Stimulated activated naive CD8-positive, alpha-beta T cell treated with anti-CD3 and anti-CD28 coated beads, Interleukin-15, Interleukin-2, amounts not matched to agents 100 U/mL and 50 U/mL, for 24 hours (primary cell): Measurements from ENCODE around the gene KLK13.

Experiments
- ATAC-seq: fragments of 150-1000 bp; cut with Tn5 transposase; one replicate; pipeline ENCODE4 v1.10.0; 2021
- DNase-seq: peaks from one replicate; pipeline ENCODE4 v3.0.0; 2021

KLK13 gene

GRCh38 chr19:51091895-51092873 lies 27.3 kb upstream of the KLK13 start:
- ATAC-seq (no peak), DNase-seq (no peak)

DNA sequence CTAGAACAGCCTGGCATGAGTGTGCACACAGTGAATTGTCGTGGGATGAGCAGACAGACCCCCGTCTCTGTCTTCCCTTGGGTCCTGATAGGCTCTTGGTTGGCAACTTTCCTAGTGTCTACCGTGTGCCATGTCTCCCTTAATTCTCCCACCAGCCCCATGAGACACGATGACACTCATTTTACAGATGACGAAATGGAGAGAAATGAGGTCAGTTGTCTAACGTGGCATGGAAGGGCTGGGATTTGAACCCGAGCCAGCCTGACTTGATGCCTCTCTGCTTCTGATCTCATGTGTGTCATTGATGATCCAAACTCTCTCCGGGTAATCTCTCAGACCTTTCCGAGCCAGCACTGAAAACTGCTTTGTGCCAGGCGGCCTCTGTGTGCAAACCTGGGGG lies 26.2 kb upstream of the KLK13 start:
- ATAC-seq: no peak
- DNase-seq: no peak

DNA sequence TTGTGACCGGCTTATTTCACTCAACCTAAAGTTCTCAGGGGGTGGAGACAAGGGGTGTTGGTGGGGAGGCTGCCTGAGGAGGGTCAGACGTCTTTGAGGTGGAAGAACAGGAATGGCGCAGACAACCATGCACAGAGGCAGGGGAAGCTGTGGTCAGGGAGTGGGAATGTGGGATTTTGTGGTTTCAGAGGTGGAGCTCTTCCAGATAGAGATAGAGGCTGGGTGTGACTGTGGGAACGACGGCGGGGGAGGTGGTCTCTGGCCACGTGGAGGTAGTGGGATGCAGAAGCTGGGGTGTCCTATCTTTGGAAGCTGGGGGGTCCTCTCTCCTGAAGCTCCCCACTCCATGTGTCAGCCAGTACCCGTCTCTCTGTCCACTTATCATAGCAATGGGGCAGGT lies 25.6 kb upstream of the KLK13 start:
- DNase-seq: no peak
- no peak for ATAC-seq

- no peak for DNase-seq
- no peak for ATAC-seq
Observed at GRCh38 chr19:51089786-51090185, 24.9 kb upstream of the KLK13 start.

DNA sequence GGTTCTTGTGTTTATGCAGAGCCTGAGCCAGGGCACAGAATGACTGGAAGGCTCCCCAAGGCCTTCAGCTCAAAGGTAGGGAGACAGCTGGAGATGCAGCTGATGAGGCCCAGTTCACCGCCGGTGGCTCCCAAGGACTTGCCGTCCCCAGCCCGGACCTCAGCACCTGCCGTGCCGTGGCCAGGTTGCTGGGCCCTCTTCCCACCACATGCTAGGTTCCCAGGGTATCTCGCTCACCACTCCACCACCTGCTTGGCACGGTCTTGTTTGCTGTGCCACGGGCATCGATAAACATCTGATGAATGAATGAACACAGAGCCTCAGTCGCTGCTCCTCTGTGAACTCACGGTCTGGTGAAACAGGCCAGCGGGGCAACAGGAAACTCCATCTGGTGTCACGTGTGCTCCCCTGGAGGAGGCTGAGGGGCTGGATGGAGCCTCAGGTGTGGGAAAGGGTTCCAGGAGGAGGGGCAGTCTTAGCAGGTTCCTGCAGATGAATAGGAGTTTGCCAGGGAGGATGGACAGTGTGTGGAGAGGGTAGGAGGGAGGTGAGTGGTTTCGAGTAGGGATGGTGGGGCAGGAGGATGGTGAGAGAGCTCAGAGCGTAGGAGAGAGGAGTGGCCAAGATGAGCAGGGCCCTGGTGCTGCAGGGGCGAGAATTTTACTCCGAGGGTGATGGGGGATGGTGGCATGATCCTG lies 21.4 kb upstream of the KLK13 start:
- ATAC-seq (no peak), DNase-seq (no peak)

- no peak for ATAC-seq
Observed at GRCh38 chr19:51084505-51084904, 19.6 kb upstream of the KLK13 start.

DNA sequence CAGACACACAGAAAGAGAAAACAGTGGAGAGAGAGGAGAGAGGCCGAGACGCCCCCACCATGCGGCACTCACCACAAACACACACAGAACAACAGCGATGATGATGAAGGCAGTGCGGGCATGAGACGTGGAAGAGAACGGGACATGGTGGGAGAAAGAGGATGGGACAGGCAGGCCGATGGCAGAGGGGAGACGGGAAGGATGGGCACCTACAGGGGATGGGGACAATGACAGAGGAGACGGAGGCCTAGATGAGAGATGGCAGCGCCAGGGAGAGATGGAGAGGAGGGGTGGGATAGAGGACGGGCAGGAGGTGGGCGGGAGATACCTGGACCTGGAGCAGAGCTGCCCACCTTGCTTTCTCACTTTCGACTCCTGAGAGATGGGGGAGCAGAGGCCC lies 18.9 kb upstream of the KLK13 start:
- ATAC-seq (no peak), DNase-seq (no peak)

More at GRCh38 chr19:51084505-51084904, 19.6 kb upstream of the KLK13 start:
- DNase-seq: no peak

DNA sequence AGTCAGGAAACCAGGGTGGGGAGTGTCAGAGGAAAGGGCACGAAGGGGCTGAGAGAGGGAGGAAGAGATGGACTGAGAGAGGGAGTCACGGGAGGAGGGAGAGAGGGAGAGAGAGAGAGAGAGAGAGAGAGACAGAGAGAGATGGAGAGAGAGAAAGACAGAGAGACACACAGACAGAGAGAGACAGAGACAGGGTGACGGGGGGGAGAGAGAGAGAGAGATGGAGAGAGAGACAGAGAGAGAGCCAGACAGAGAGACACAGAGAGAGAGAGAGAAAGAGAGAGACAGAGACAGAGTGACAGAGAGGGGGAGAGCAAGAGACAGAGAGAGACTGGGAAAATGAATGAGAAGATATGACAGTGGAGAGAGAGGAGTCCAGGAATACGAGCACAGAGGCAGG lies 18.3 kb upstream of the KLK13 start:
- DNase-seq: no peak
- no peak for ATAC-seq

- DNase-seq: no peak
Observed at GRCh38 chr19:51082611-51083010, 17.7 kb upstream of the KLK13 start, which contains the start of gene KLK14. Gene KLK14, minus strand, starts transcription at chr19:51082887. Its CDS starts 273 bp downstream, at chr19:51082614.

GRCh38 chr19:51081476-51081875 lies 16.6 kb upstream of the KLK13 start:
- ATAC-seq: no peak
- DNase-seq: no peak

More at GRCh38 chr19:51082611-51083010, 17.7 kb upstream of the KLK13 start, which contains the start of gene KLK14:
- no peak for ATAC-seq

DNA sequence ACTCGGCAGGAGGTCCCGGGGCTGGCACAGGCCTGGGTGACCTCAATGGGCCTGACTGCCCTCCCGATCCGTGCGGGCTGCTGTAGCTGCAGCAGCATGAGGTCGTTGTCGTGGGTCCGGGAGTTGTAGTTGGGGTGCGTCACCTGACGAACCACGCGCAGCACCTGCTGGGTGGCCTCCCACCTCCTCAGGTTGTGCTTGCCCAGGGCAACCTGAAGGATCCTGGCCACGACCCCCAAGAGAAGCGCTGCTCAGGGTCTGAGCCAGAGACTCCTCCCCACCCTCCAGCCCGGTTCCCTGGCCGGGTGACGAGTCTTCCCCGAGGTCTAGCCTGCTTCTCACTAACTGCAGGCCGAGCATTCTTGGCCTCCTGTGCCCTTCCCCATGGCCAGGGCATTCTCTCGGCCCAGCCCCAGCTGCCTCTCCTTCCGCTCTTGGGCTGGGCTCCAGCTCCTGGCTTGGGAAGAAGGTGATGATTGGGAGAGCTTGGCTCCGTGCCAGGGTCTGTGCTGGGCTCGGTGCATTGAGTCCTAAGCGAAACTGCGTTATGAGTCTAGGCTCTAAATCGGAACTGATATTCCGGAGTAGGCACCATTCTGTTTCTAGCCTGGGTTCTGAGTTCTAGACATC lies 14.7 kb upstream of the KLK13 start:
- no peak for ATAC-seq
- no peak for DNase-seq

DNA sequence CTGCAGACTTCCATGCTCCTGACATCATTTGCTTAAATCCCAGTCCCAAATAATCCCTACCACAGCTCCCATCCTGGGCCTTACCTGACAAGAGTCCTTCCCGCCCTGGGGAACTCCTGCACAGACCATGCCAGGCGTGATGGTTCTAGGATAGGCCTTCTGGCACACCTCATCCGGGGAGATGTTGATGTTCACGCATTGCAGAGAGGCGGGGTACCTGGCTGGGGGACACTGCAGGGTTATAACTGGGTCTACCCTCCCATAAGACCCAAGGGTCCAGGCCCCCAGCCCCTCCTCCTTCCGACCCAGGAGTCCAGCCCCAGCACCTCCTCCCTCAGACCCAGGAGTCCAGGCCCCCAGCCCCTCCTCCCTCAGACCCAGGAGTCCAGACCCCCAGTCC lies 13.8 kb upstream of the KLK13 start:
- DNase-seq (no peak), ATAC-seq (no peak)

DNA sequence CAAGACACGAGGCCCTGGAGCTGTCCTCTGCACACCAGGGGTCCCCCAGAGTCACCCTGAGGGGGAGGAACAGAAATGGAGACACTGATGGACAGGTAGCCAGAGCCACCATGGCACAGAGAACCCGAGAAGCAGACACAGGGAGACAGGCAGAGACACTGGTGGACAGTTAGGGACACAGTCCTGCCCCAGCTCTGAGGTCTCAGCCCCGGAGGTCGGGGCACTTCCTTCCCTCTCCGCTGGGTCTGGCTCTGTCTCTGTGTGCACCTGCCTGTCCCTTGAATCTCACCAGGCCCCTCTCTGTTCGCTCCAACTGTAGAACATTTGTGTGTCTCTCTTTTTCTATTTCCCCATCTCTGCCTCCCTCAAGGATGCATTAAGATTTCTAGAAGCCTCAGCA lies 13.2 kb upstream of the KLK13 start:
- ATAC-seq: no peak
- DNase-seq: no peak

GRCh38 chr19:51076631-51077213 lies 11.8 kb upstream of the KLK13 start:
- DNase-seq: no peak
- no peak for ATAC-seq

DNA sequence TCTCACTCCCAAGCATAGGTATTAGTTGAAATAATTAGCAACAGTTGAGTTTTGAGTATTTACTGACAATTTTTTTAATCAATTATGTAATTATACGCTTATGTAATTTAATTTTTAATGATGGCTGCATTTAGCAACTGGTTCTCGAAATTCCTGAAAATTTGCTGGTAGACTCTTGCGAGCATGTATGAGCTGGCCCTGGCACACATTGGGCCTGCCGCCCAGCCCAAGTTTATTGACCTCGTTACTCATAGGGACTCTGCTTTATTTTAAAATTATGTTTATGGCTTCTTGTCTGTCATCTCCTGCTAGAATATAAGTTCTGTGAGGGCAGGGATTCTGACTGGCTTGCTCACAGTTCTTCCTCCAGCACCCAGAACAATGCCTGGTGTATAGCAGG lies 11.1 kb upstream of the KLK13 start:
- ATAC-seq (no peak), DNase-seq (no peak)

DNA sequence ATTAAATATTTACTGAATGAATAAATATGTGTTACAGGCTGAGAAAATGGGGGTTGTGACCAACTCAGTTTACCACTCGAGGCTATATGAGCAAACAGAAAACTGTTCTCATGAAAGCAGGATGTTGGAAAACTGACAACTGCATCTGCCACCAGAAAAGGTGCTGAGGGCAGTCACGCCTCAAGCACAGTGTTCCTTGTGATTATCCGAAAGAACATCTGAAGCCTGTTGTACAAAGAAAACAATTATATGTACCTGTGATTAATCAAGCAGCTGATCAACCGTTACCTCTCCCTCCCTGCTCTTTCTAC lies 6.2 kb upstream of the KLK13 start:
- ATAC-seq (no peak), DNase-seq (no peak)

DNA sequence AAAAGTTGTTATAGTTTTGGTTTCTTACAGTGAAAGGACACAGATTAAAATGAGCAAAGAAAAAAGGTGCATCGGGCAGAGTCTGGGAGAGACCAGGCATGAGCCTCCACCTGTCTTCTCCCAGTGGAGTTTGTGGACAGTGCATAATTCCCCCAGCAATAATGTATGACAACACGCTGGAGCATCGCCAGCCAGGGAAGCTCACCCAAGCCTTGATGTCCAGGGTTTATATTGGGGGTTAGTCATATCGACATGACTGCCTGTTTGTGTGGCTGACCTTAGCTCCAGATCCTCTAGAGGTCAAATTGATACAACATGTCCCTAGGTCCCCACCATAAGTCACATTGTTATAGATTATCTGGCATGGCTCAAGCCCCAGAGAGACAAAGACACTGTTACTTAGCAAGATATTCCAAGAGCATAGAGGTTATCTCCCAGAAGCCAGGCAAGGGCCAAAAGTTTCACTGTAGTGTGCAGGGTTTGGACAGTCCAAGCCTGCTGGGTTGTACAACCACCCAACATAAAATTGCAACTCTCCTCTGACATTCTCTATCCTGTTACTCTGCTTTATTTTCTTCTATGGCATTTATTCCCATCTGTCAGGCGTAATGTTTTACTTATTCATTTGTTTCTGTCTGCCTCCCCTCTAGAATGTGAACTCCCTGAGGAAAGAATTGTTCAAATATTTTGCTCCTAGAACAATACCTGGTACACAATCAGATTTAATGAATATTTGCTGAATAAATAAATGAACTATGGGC lies 5.6 kb upstream of the KLK13 start:
- DNase-seq: no peak
- ATAC-seq: no peak

DNA sequence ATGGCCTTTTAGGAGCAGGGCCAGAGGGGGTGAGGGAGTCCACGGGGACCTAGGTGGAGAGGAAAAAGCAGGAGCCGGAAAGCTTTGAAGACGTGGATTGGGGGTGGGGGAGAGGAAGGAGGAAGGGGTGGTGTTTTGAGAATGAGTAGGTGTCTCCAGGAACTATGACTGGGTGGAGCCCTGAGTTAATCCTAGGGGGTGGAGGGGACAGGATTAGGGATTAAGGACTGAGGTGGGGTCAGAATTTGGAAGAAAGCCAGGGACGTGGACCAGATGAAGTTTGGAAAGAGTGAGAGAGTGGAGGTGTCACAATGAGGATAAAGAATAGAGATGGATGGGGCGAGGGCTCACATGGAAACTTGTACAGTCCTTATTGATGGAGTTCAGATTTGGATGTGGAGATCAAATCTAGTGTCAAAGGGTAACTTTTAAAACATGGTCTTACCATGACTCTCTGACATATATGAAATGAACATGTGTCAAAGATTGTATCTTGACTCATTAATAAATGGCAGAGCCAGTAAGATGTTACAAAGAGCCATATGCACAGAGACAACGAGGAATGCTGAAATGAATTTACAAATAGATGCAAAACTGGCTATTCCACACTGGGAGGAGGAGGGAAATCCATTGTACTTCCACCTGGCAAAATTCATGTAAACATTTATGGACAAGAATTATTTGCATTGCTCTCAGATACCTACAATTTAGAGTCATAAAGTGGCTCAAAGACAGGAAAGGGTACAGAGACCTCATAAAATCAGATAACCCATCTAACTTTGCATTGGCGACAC lies 1.7 kb upstream of the KLK13 start:
- DNase-seq (no peak), ATAC-seq (no peak)

- DNase-seq (no peak), ATAC-seq (no peak)
Observed at GRCh38 chr19:51065221-51065960, 499 bp upstream of the KLK13 start.

DNA sequence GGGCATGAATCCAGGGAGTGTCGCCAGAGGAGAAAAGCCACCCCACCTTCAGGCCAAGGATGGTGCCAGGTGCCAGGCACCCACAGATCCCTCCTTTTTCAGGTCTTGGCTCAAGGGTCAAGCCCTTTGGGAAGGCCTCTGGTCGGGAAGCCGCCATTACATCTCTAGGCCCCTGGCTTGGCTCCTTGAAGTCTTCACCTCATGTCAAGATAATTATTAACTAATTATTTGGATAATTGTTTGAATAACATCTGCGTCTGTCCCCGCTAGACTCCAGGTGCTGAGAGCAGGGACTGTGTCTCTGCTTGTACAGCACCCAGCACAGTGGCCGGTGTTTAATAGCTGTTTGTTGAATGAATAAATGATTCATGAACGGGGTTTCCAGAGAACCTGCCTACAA lies 1.2 kb downstream of the KLK13 start:
- ATAC-seq: no peak

More for the DNA sequence above, 1.2 kb downstream of the KLK13 start:
- DNase-seq: no peak
